GM20431 (cell line): ENCODE results near the gene LSM12.
"Not testable (repeated sequence)": the region's sequence is repeated elsewhere in the genome, so short reads cannot be mapped to it uniquely, and the experiment has no call there.

ENCODE experiments used
- in situ Hi-C: fragments of 300-500 bp; cut with MseI, MboI; formaldehyde crosslinking; loops from one replicate; pipeline ENCODE4 v1.15.0; 2020; ENCODE audit warnings: low sequenced_read_pairs; ENCODE audit not compliant: unreplicated experiment

The LSM12 gene

GRCh38 chr17:44012391-44012790 is 54.1 kb downstream of the LSM12 start:
- in situ Hi-C loops, result no loop called here

DNA sequence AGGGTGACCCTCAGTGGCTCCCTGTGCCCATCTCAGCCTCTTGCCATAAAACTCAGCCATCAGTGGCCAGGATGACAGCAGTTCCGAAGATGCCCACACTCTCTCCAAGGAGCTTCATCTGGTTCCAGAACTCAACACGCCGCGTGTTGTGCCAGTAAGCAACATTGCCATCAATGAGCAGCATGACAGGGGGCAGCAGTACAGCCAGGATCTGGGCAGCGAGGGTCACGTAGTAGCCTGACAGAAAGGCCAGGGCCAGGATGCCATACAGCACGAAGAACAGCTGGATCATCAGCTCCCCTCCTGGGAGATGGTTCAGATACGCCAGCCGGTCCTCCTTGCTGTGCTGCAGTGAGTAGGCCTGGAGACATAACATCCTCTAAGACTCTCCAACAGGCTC is 54.6 kb downstream of the LSM12 start:
- in situ Hi-C loops, result no loop called here

DNA sequence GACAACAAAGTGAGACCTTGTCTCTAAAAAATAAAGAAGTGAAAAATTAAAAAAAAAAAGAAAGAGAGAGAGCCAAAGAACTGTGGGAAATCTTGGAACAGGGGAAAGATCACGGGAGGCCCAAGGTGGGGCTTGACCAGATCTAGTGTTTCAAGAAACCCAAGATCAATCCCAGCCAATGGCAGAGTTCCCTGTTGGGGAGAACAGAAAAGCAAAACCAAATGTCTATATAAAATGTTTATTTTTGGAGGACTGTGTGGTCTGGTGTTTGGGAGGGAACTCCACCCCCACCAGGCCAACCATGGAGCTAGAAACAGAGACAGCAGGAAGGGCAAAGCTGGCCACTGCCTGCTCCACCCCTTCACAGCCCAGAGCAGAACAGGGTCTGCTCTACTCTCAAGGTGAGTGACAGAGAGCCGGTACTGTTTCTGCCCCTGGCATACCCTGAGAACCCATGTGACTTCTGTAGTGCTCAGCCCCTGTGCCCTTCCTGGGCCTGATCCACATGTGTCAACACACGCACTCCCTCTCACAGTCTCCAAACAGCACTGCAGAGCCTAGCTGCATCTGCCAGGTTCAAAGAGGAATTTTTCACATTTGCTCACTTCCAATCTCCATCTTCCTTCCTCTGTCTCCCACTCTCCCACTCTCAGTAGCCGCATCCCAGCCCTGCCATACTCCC is 55.4 kb downstream of the LSM12 start:
- in situ Hi-C loops, result no loop called here

DNA sequence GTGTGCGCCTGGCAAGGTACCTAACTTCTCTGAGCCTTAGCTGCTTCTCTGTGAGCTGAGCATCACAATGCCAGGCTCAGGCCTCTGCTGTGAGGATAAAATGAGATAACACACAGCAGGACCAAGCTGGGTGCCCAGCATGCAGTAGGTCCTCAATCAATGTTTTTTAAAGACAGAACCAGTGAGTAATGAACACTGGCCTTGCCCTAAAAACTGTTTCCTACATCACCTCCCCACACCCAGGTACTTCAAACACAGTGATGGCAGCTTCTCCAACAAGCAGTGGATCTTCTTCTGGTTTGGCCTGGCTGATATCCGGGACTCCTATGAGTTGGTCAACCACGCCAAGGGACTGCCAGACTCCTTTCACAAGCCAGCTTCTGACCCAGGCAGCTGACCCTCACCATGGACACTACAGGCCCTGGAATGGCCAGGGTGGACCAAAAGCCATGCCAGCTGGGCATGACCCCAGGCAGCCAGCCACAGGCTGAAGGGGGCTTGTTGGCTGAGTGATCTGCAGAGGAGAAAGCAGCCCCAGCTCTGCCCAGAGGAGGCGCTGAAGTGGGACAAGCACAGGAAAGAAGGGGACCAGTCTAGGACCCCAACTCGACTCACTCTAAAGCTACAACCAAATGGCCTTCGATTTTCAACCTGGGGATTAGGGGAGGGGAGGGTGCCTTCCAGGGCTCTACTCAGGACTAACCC is 58.1 kb downstream of the LSM12 start:
- in situ Hi-C loops, result no loop called here

DNA sequence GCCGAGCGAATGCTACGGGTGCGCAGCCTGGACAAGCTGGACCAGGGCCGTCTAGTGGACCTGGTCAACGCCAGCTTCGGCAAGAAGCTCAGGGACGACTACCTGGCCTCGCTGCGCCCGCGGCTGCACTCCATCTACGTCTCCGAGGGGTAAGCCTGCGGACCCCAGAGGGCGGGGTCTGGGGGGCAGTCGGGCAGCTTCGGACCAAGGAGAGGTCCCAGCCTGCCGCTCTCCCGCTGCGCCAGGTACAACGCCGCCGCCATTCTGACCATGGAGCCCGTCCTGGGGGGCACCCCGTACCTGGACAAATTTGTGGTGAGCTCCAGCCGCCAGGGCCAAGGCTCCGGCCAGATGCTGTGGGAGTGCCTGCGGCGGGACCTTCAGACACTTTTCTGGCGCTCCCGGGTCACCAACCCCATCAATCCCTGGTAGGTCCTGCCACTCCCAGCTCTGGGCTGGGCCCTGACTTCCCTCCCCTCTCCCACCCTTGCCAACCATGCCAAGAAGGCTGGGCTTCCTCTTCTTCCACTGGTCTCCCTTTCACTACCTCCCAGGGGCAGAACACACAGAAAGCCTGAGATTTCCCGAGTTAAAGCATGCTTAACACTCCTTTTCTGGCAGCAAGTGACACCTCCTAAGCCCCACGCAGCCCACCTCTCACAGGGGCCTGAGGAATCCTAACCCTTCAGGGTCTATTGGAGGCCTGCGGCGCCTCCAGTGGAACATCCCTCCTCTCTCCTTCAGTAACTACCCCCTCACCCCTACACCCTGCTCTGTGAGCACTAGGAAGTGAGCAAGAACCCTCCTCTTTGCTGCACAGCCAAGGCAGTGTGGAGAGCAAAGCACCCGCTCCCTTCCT is 58.9 kb downstream of the LSM12 start:
- in situ Hi-C loops, result no loop called here

DNA sequence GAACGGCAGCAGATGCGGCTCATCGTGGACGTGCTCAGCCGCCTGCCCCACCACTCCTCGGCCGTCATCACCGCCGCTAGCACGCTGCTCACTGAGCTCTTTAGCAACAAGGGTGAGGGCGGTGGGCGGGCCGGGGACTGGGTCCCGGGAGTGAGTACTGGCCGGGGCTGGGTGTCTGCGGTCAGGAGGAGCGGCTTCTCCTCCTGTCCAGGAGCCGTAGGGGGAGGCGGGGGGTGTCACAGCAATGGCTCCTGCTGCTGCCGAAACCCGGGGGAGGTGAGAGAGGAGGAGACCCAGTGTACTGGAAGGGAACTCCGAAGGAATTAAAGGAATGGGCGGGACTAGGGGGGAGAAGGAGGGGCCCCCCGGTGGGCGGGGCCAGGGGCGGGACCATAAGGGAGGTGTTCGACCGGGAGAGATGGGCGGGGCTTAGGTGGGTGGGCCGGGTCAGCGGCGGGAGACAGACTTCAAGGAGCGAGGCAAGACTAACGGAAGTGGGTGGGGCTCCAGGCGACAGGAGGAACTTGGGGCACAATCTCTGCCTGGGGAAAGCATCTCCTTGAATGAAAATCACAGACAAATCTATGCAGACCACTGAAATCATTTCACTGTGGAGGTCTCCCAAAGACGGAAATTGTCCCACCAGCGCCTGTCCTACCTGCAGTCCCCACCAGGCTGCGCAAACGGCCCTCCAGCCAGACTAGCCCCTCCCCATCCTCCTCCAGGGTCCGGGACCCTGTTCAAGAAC is 59.7 kb downstream of the LSM12 start:
- in situ Hi-C loops, result no loop called here

GRCh38 chr17:44006272-44006597 is 60.2 kb downstream of the LSM12 start:
- in situ Hi-C loops, result no loop called here

GRCh38 chr17:44005527-44006271 is 60.8 kb downstream of the LSM12 start:
- in situ Hi-C loops, result no loop called here

DNA sequence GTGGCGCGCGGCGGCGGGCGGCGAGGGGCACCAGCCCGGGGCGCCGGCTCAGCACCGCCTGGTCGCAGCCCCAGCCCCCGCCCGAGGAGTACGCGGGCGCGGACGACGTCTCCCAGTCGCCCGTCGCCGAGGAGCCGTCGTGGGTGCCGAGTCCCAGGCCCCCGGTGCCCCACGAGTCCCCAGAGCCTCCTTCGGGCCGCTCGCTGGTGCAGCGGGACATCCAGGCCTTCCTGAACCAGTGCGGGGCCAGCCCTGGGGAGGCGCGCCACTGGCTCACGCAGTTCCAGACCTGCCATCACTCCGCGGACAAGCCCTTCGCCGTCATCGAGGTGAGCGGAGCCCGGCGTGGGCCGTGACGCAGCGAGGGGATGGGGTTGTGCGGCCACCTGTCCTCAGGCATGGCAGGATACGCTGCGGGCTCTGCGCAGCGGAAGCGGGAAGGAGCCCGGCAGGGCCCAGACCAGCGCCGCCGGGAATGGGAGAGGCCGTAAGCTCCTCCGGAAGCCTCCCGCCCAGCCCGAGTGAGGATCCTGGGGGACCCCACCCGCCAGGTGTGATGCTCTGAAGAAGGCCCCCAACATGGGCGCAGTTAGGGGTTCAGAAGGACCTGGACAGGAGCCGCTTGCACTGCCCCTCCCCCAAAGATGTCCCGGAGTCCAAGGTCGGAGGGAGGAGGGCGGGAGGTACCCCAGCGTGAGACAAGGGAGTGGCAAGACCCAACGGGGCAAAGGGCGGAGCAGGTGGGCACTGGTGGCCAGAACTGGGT is 61.5 kb downstream of the LSM12 start:
- in situ Hi-C loops, result no loop called here

DNA sequence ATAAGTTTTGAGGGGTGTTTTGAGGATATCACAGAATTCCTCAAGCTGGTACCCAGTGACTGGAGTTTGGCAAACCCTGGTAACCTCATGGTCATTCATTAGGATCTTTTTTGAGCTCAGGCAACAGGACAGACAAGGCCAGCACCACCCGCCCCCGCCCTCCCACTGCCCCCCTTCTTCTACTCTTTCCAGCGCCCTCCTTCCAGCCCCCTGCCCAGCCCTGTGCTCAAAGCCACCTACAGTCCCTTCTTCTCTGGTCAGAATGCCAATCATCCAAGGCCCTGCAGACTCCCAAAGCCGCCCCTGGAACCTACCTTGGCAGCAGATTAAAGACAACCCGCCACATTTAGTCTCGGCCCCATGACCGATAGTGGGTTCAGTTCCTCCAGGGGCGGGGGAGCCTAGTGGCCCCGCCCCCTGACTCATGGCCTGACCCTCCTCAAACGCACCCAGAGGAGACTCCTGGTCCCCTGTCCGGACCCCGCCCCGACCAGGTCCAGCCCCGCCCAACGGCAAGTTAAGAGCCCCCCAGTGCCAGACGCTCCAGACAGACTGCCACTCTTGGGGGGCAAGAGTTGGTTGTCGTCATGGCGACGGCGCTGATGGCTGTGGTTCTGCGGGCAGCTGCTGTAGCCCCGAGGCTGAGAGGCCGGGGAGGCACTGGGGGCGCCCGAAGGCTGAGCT is 62.3 kb downstream of the LSM12 start, which contains the start of gene NAGS:
Gene NAGS, plus strand, starts transcription at position 546 of the 684 bp plus-strand sequence. Its CDS starts 42 bp downstream, at position 588.
- in situ Hi-C loops, result no loop called here

DNA sequence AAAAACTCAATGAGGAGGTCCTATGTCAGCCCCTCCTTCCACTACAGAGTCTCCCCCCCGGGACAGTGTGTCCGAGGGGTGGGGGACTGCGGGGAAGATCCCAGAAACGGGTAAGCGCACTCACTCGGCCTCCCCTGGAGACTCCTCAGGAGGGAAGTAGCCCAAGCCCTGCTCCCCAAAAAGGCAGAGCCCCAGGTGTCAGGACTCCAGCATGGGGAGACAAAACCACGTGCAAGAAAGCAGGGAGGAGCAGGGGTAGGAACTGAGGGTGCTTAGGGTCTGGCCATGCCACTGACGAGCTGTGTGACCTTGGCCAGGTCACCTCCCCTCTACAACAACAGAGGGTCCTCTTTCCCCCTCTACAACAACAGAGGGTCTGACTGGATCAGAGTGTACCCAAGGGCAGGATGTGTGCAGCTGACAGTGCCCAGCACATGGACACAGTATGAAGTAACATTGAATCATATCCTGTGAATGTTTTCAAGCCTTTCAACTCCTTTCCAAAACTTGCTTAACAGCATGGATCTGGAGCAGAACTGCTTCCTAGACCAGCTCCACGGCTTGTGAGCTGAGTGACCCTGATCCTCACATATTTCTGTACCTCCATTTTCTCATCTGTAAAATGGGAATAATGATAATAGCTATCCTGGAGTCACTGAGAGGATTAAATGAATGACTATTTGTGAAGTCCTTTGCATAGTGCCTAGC is 64.2 kb downstream of the LSM12 start:
- in situ Hi-C loops, result no loop called here

GRCh38 chr17:44001461-44001920 is 65.0 kb downstream of the LSM12 start:
- in situ Hi-C loops, result no loop called here

GRCh38 chr17:44000871-44001460 is 65.5 kb downstream of the LSM12 start:
- in situ Hi-C loops, result no loop called here

DNA sequence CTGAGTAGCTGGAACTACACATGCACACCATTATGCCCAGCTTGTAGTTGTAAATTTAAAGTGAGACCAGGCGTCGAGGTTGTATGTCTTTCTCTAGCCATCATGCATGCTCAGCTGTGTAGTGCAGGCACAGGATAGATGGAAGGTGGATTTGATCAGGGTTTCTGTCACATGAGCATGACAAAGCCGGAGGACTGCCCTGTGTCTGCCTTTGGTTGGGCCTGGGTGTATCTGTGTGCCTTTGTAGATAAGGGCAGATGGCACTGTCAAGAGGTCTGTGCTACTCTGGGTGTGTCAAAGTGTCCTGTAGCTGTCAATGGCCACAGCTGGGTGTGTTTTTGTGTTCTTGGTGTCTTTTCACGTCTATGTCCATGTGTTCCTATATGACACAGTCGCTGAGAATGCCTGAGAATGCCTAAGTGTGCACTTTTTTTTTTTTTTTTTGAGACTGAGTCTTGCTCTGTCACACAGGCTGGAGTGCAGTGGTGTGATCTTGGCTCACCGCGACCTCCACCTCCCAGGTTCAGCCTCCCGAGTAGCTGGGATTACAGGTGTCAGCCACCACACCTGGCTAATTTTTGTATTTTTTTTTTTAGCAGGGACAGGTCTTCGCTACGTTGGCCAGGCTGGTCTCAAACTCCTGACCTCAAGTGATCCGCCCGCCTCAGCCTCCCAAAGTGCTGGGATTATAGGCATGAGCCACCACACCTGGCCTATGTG is 66.2 kb downstream of the LSM12 start:
- in situ Hi-C loops, result no loop called here

GRCh38 chr17:43999024-43999423 is 67.4 kb downstream of the LSM12 start:
- in situ Hi-C loops, result no loop called here

DNA sequence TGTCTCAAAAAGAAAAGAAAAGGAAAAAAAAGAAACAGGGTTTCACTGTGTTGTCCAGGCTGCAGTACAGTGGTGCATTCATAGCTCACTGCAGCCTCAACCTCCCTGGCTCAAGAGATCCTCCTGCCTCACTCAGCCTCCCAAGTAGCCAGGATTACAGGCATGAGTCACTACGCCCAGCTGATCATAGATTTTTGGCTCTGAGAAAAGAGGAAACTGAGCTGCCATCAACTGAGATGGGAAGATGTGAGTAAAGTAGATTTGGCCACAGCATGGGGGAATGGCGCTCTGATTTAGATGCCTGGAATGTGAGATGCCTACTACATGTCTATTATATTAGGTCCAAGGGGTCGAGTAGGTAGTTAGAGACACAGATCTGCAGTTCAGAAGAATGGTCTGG is 67.9 kb downstream of the LSM12 start:
- in situ Hi-C loops, result no loop called here

- in situ Hi-C loops, result not testable (repeated sequence)
These were observed 69.3 kb downstream of the LSM12 start for GRCh38 chr17:43997180-43997579.
